Neural cell (in vitro differentiated cells): ENCODE measurements around the gene UNC5B. TPM values are rescaled to one million over a fixed set of nuclear protein-coding genes. Genes with fewer than 3 reads are reported as not detected.

Experiments used
- H2AFZ ChIP-seq: fragments of 200-600, 300-800 bp; sonication (generic), shearing (Covaris generic); 2 replicates; pipeline ENCODE4 v1.6.0; 2014; ENCODE audit warnings: low read depth, mild to moderate bottlenecking, antibody characterized with exemption, low read length, moderate library complexity
- H3F3A ChIP-seq: fragments of 200-600 bp; shearing (Covaris generic); 2 replicates; pipeline ENCODE4 v1.6.1; 2016; ENCODE audit warnings: mild to moderate bottlenecking, moderate library complexity, mixed read lengths, antibody characterized with exemption, low read length; ENCODE audit not compliant: insufficient read depth, poor library complexity, severe bottlenecking
- H3K27ac ChIP-seq: fragments of 200-600, 300-800 bp; sonication (generic), shearing (Covaris generic); 2 replicates; pipeline ENCODE4 v1.5.1; 2014; ENCODE audit warnings: mild to moderate bottlenecking, low read length, moderate library complexity
- H3K27me3 ChIP-seq: fragments of 300-800, 200-600 bp; sonication (generic), shearing (Covaris generic); 2 replicates; pipeline ENCODE4 v1.6.0; 2014; ENCODE audit warnings: mild to moderate bottlenecking, low read depth, low read length, moderate library complexity; ENCODE audit not compliant: insufficient read depth
- H3K36me3 ChIP-seq: fragments of 300-800, 200-600 bp; sonication (generic), shearing (Covaris generic); 2 replicates; pipeline ENCODE4 v1.5.1; 2014; ENCODE audit warnings: mild to moderate bottlenecking, antibody characterized with exemption, low read length, moderate library complexity; ENCODE audit not compliant: insufficient read depth
- H3K4me2 ChIP-seq: fragments of 300-800, 200-600 bp; sonication (generic), shearing (Covaris generic); 2 replicates; pipeline ENCODE4 v1.6.0; 2014; ENCODE audit warnings: mild to moderate bottlenecking, low read length
- H3K4me3 ChIP-seq: fragments of 300-800, 200-600 bp; sonication (generic), shearing (Covaris generic); 2 replicates; pipeline ENCODE4 v1.5.1; 2014; ENCODE audit warnings: mild to moderate bottlenecking, low read length, moderate library complexity
- H3K79me2 ChIP-seq: fragments of 200-600 bp; shearing (Covaris generic); replicated peaks from 2 replicates; pipeline ENCODE4 v1.6.0; 2014; ENCODE audit warnings: mild to moderate bottlenecking, low read length, moderate library complexity; ENCODE audit not compliant: insufficient read depth
- H3K9ac ChIP-seq: fragments of 300-800, 200-600 bp; sonication (generic), shearing (Covaris generic); 2 replicates; pipeline ENCODE4 v1.6.1; 2016; ENCODE audit warnings: mild to moderate bottlenecking, low read length, mixed read lengths
- H3K9me2 ChIP-seq: fragments of 200-600 bp; shearing (Covaris generic); 2 replicates; pipeline ENCODE4 v1.6.1; 2016; ENCODE audit warnings: mild to moderate bottlenecking, low read length, mixed read lengths; ENCODE audit not compliant: insufficient read depth
- H3K9me3 ChIP-seq: fragments of 200-600, 300-800 bp; sonication (generic), shearing (Covaris generic); 2 replicates; pipeline ENCODE4 v1.6.1; 2016; ENCODE audit warnings: mild to moderate bottlenecking, mixed run types, low read length, moderate library complexity, mixed read lengths
- H4K20me1 ChIP-seq: fragments of 200-600 bp; shearing (Covaris generic); 2 replicates; pipeline ENCODE4 v1.6.1; 2016; ENCODE audit warnings: mild to moderate bottlenecking, mixed run types; ENCODE audit not compliant: insufficient read depth
- EP300 ChIP-seq: fragments of 450-650 bp; conservative IDR thresholded peaks from 2 replicates; pipeline ENCODE4 v1.6.1; 2014; ENCODE audit warnings: antibody characterized with exemption, mild to moderate bottlenecking, moderate library complexity; ENCODE audit not compliant: poor library complexity, severe bottlenecking
- EZH2 ChIP-seq: fragments of 200-600, 300-800 bp; shearing (Covaris generic), sonication (generic); IDR thresholded peaks from 2 replicates; pipeline ENCODE4 v1.6.1; 2014; ENCODE audit warnings: antibody characterized with exemption, low read length, borderline replicate concordance, mild to moderate bottlenecking; ENCODE audit not compliant: insufficient read depth, poor library complexity, severe bottlenecking
- MXI1 ChIP-seq: fragments of 450-650 bp; conservative IDR thresholded peaks from 2 replicates; pipeline ENCODE4 v1.6.1; 2014; ENCODE audit warnings: antibody characterized with exemption, mild to moderate bottlenecking; ENCODE audit not compliant: poor library complexity, severe bottlenecking
- POLR2AphosphoS5 ChIP-seq: IDR thresholded peaks from 2 replicates; pipeline ENCODE4 v1.6.1; 2012
- RAD21 ChIP-seq: fragments of 450-650 bp; conservative IDR thresholded peaks from 2 replicates; pipeline ENCODE4 v1.6.1; 2014; ENCODE audit warnings: antibody characterized with exemption, mild to moderate bottlenecking, moderate library complexity
- SMC3 ChIP-seq: fragments of 450-650 bp; conservative IDR thresholded peaks from 2 replicates; pipeline ENCODE4 v1.6.1; 2014; ENCODE audit warnings: antibody characterized with exemption, mild to moderate bottlenecking, moderate library complexity; ENCODE audit not compliant: poor library complexity
- TAF1 ChIP-seq: IDR thresholded peaks from 2 replicates; pipeline ENCODE4 v1.6.1; 2012; ENCODE audit warnings: low read depth
- polyA plus RNA-seq: library from polyadenylated mRNA; depleted of rRNA; stranded (reverse); fragments of >200 nt; gene quantifications from 2 replicates; pipeline ENCODE4 v1.2.3, GENCODE V29; 2014
- TF ChIP-seq, protein P1 (sequence below): fragments of 450-650 bp; IDR thresholded peaks from 2 replicates; pipeline ENCODE4 v1.5.1; 2014; ENCODE audit warnings: antibody characterized with exemption, mild to moderate bottlenecking, moderate library complexity; ENCODE audit not compliant: poor library complexity, severe bottlenecking
- TF ChIP-seq, protein P2 (sequence below): IDR thresholded peaks from 2 replicates; pipeline ENCODE4 v1.6.1; 2012; ENCODE audit warnings: borderline replicate concordance

UNC5B gene
- polyA plus RNA-seq, 1 donor from 2014 or later, result 2.0 TPM

DNA sequence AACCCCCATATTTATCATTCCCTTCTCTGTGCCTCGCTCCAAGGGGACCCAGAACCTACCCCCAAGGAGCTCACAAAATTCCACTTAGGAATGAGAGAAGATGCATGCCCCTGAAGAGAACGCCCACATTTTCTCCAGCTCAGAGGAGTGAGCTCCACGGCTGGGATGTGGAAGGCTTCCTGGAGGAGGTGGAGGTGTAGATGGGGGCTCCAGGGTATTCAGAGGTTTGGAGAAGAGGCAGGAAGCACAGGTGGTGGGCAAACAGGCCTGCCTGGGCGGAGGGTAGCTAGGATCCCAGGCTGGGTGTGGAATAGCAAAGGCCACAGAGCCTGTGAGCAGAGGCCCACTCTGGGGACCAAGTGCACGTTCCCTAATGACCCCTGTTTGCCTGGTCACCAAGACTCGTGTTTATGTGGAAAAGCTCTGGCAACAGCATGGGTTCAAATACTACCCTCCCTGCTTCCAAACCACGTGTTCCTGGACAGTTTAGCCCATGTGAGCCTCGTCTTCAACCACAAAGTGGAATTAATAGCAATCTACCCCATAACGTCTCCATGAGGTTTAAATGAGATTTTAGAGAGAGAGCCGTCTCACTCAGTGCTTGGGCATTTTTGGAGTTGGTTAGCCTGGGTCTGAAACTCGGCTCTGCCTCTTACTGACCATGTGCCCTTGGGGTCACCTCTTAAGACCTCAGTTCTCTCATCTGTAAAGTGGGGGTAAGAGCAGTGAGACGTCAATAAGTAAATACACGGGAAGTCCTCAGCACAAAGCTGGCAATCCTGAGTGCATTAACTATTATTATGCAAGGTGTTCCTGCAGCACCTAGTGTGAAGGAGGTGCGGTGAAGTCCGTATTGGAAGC, 24.7 kb downstream of the UNC5B start:
- no peaks in the 10 kb centered on the region for H3K36me3 ChIP-seq
- H2AFZ ChIP-seq, result no peak overlapping the region
- no peak overlapping the region for H3K9ac ChIP-seq
- no peak overlapping the region for H3K4me3 ChIP-seq
- no peak overlapping the region for H3K27ac ChIP-seq
- TF ChIP-seq RAD21, result no peak
- TF ChIP-seq, protein P1, sequence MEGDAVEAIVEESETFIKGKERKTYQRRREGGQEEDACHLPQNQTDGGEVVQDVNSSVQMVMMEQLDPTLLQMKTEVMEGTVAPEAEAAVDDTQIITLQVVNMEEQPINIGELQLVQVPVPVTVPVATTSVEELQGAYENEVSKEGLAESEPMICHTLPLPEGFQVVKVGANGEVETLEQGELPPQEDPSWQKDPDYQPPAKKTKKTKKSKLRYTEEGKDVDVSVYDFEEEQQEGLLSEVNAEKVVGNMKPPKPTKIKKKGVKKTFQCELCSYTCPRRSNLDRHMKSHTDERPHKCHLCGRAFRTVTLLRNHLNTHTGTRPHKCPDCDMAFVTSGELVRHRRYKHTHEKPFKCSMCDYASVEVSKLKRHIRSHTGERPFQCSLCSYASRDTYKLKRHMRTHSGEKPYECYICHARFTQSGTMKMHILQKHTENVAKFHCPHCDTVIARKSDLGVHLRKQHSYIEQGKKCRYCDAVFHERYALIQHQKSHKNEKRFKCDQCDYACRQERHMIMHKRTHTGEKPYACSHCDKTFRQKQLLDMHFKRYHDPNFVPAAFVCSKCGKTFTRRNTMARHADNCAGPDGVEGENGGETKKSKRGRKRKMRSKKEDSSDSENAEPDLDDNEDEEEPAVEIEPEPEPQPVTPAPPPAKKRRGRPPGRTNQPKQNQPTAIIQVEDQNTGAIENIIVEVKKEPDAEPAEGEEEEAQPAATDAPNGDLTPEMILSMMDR, result no peak
- TF ChIP-seq POLR2AphosphoS5, result no peak
- no peak for TF ChIP-seq EP300
- TF ChIP-seq, protein P2, sequence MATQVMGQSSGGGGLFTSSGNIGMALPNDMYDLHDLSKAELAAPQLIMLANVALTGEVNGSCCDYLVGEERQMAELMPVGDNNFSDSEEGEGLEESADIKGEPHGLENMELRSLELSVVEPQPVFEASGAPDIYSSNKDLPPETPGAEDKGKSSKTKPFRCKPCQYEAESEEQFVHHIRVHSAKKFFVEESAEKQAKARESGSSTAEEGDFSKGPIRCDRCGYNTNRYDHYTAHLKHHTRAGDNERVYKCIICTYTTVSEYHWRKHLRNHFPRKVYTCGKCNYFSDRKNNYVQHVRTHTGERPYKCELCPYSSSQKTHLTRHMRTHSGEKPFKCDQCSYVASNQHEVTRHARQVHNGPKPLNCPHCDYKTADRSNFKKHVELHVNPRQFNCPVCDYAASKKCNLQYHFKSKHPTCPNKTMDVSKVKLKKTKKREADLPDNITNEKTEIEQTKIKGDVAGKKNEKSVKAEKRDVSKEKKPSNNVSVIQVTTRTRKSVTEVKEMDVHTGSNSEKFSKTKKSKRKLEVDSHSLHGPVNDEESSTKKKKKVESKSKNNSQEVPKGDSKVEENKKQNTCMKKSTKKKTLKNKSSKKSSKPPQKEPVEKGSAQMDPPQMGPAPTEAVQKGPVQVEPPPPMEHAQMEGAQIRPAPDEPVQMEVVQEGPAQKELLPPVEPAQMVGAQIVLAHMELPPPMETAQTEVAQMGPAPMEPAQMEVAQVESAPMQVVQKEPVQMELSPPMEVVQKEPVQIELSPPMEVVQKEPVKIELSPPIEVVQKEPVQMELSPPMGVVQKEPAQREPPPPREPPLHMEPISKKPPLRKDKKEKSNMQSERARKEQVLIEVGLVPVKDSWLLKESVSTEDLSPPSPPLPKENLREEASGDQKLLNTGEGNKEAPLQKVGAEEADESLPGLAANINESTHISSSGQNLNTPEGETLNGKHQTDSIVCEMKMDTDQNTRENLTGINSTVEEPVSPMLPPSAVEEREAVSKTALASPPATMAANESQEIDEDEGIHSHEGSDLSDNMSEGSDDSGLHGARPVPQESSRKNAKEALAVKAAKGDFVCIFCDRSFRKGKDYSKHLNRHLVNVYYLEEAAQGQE, result no peak
- no peak for TF ChIP-seq EZH2
- TF ChIP-seq SMC3, result no peak
- TF ChIP-seq MXI1, result no peak
- no peak for TF ChIP-seq TAF1
- no peaks in the 10 kb centered on the region for H3F3A ChIP-seq
- H4K20me1 ChIP-seq, result no peaks in the 10 kb centered on the region
- no peaks in the 10 kb centered on the region for H3K9me3 ChIP-seq
- H3K9me2 ChIP-seq, result no peaks in the 10 kb centered on the region
- no peaks in the 10 kb centered on the region for H3K79me2 ChIP-seq
- H3K27me3 ChIP-seq, result no peaks in the 10 kb centered on the region
- H3K4me2 ChIP-seq, result no peak overlapping the region

DNA sequence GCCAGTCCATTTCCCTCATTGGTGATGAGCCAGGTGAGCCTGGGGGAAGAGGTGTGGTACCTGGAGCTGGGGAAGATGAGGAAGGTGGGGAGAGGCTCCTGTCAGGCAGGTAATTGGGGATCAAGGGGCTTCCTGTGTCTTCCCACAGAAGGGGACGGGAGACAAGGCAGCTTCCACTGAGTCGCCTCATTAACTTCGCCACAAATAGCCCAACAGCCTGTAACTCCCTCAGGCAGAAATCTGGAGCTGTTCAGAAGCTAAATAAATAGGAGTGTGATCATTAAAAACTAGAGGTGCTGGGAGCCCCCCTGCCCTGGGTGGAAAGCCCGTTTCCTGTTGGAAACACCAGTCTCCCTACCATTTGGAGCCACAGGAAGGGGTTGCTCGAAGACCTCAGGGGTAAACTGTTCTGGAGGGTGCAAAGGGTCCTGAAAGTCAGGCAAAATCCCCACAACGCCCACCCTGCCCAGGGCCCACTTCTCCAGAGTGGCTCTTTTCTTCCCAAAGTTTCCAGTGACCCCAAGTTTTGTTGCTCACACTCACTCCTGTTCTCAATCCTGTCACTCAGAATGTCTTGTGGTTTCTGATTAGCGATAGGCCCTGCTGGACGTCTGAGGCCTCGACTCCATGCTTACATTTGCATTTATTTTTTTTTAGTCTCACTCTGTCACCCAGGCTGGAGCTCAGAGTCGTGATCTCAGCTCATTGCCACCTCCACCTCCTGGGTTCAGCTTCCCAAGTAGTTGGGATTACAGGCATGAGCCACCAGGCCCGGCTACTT, 25.7 kb downstream of the UNC5B start:
- TF ChIP-seq, protein P1, result no peak
- TF ChIP-seq MXI1 (no peak), EP300 (no peak), EZH2 (no peak), SMC3 (no peak), POLR2AphosphoS5 (no peak), TAF1 (no peak), RAD21 (no peak)
- TF ChIP-seq, protein P2, result no peak
- H3K4me2 ChIP-seq, result no peak overlapping the region

More for the DNA sequence above, 25.7 kb downstream of the UNC5B start:
- H3K9me3 ChIP-seq, result no peaks in the 10 kb centered on the region
- H3K4me3 ChIP-seq, result no peak overlapping the region
- H3K27me3 ChIP-seq, result no peaks in the 10 kb centered on the region
- no peak overlapping the region for H2AFZ ChIP-seq
- no peak overlapping the region for H3K27ac ChIP-seq
- H3K9ac ChIP-seq, result no peak overlapping the region
- no peaks in the 10 kb centered on the region for H3F3A ChIP-seq
- H3K36me3 ChIP-seq, result no peaks in the 10 kb centered on the region
- no peaks in the 10 kb centered on the region for H4K20me1 ChIP-seq
- no peaks in the 10 kb centered on the region for H3K9me2 ChIP-seq
- H3K79me2 ChIP-seq, result no peaks in the 10 kb centered on the region
